K562 (cell line): ENCODE data around the gene NT5C1B. TPM values are rescaled to one million over a fixed set of nuclear protein-coding genes. Genes with fewer than 3 reads are reported as not detected.

Experiments
- NFE2 ChIP-seq: IDR thresholded peaks from 2 replicates; pipeline ENCODE4 v1.6.1; 2014; ENCODE audit warnings: antibody characterized with exemption, low read depth
- NR3C1 ChIP-seq: sonication (generic); formaldehyde crosslinking; IDR thresholded peaks from 2 replicates; pipeline ENCODE4 v1.8.1; 2022; ENCODE audit warnings: missing genetic modification reagents
- PTRF ChIP-seq: fragments of 450-650 bp; IDR thresholded peaks from 2 replicates; pipeline ENCODE4 v1.6.1; 2016; ENCODE audit warnings: mild to moderate bottlenecking, missing genetic modification characterization, missing compliant biosample characterization
- SIX5 ChIP-seq, 2 experiments: IDR thresholded peaks; 2 replicates each; pipeline ENCODE4 v1.6.1; 2011; ENCODE audit warnings: low read length in 2 of 2, borderline replicate concordance in 1 of 2, low read depth in 1 of 2, mild to moderate bottlenecking in 1 of 2, moderate library complexity in 1 of 2; ENCODE audit not compliant: insufficient read depth in 1 of 2
- ZNF79 ChIP-seq: fragments of 250-450 bp; sonication (Bioruptor Pico); IDR thresholded peaks from 2 replicates; pipeline ENCODE4 v1.4.0; 2020; ENCODE audit warnings: low read depth, mild to moderate bottlenecking, moderate library complexity
- polyA plus RNA-seq, 8 experiments: library from polyadenylated mRNA; depleted of rRNA in 4 of 8; stranded (reverse) in 5 of 8; unstranded in 3 of 8; fragments of >200 nt; fragmentation: Nextera tagmentation in 2 of 8; fragmentation: Illumina TruSeq in 1 of 8; extraction: Ambion mirVana in 2 of 8; extraction: Trizol in 1 of 8; gene quantifications; 2 replicates each; pipeline versions ENCODE4 v1.2.1 to v1.2.3, GENCODE V29; 2011 to 2014; ENCODE audit warnings: inconsistent platforms in 1 of 8, missing spikeins in 1 of 8
- total RNA-seq, 7 experiments: library from RNA; depleted of rRNA in 6 of 7; stranded (reverse); fragments of >200 nt in 6 of 7; fragmentation: Illumina TruSeq in 2 of 7; extraction: Trizol in 2 of 7; gene quantifications; 2 replicates each; pipeline versions ENCODE4 v1.2.1 to v1.2.3, GENCODE V29; 2011 to 2021; ENCODE audit warnings: low replicate concordance in 1 of 7
- TF ChIP-seq, protein P1 (sequence below), 2 experiments: fragments of 450-650 bp in 1 of 2; sonication (generic) in 1 of 2; formaldehyde crosslinking in 1 of 2; IDR thresholded peaks; 2 replicates each; pipeline versions ENCODE4 v1.7.1 to v1.9.0; 2016 to 2022; ENCODE audit warnings: inconsistent platforms in 1 of 2, mild to moderate bottlenecking in 1 of 2, missing genetic modification reagents in 1 of 2
- TF ChIP-seq, protein P2 (sequence below): fragments of 250-450 bp; sonication (Bioruptor Pico); IDR thresholded peaks from 2 replicates; pipeline ENCODE4 v1.4.0; 2020; ENCODE audit warnings: mild to moderate bottlenecking, moderate library complexity
- TF ChIP-seq, protein P3 (sequence below): fragments of 450-650 bp; formaldehyde crosslinking; IDR thresholded peaks from 2 replicates; pipeline ENCODE4 v1.4.0; 2020; ENCODE audit warnings: mild to moderate bottlenecking, mixed read lengths
- TF ChIP-seq, protein P4 (sequence below): fragments of 150-350 bp; IDR thresholded peaks from 2 replicates; pipeline ENCODE4 v1.6.1; 2014; ENCODE audit warnings: low read depth, mild to moderate bottlenecking, low read length, borderline replicate concordance

Gene NT5C1B
- total and polyA plus RNA-seq, 9 of the 15 experiments (the other 6 are each of a cell fraction or from before 2014, with no cell fraction given) = 0.07 TPM; not detected in 8

DNA sequence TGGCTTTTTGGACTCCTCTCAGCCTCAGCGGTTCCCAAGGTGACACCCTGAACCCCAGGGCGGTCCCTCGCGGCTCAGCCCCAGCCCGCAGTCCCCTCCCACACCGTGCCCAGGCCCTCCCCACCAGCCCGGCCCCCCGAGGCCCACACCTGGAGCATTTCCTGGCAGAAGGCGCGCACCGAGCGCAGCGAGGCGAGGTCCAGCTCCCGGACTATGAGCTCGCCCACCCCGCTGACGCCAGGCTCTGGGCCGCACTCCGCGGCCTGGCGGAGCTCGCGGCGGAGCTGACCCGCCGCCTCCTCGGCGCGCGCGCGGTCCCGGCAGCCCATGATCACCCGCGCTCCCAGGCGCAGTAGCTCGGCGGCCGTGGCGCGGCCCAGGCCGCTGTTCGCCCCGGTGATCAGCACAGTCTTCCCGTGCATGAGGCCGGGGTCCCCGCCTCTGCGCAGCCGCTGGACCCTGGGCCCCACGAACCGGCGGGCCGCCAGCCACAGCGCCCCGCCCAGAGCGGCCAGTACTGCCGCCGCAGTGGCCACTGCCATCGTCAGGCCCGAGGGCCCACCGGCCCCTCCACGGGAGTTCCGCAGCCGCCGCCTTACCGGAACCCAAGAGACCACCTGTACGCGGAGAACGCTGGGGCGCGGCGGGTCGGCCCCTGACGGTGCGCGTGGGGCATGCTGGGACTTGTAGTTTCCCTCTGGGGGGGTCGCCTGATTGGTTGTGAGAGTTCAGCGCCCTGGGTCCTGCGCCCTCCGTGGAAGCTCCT, 29.2 kb downstream of the NT5C1B start, which contains the start of gene RDH14 (continued):
- TF ChIP-seq, protein P1, sequence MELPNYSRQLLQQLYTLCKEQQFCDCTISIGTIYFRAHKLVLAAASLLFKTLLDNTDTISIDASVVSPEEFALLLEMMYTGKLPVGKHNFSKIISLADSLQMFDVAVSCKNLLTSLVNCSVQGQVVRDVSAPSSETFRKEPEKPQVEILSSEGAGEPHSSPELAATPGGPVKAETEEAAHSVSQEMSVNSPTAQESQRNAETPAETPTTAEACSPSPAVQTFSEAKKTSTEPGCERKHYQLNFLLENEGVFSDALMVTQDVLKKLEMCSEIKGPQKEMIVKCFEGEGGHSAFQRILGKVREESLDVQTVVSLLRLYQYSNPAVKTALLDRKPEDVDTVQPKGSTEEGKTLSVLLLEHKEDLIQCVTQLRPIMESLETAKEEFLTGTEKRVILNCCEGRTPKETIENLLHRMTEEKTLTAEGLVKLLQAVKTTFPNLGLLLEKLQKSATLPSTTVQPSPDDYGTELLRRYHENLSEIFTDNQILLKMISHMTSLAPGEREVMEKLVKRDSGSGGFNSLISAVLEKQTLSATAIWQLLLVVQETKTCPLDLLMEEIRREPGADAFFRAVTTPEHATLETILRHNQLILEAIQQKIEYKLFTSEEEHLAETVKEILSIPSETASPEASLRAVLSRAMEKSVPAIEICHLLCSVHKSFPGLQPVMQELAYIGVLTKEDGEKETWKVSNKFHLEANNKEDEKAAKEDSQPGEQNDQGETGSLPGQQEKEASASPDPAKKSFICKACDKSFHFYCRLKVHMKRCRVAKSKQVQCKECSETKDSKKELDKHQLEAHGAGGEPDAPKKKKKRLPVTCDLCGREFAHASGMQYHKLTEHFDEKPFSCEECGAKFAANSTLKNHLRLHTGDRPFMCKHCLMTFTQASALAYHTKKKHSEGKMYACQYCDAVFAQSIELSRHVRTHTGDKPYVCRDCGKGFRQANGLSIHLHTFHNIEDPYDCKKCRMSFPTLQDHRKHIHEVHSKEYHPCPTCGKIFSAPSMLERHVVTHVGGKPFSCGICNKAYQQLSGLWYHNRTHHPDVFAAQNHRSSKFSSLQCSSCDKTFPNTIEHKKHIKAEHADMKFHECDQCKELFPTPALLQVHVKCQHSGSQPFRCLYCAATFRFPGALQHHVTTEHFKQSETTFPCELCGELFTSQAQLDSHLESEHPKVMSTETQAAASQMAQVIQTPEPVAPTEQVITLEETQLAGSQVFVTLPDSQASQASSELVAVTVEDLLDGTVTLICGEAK (IDR thresholded peaks at IDR 0.05) = 0 out of 2 replicates have a peak, but pooled peaks have one; percentile 23
- TF ChIP-seq, protein P1 (CRISPR knock-in tag; IDR thresholded peaks at IDR 0.05) = no peak
- TF ChIP-seq SIX5 (IDR thresholded peaks at IDR 0.05; ENCODE audit: borderline replicate concordance in 1 of 2, insufficient read depth in 1 of 2, low read depth in 1 of 2, low read length in 2 of 2) (peak; percentile 70 to 80), ZNF79 (CRISPR knock-in tag) (no peak), NFE2 (no peak), NR3C1 (CRISPR knock-in tag) (peak; percentile 63; the same call in 1 of the 2 replicates), PTRF (no peak)
- TF ChIP-seq, protein P2, sequence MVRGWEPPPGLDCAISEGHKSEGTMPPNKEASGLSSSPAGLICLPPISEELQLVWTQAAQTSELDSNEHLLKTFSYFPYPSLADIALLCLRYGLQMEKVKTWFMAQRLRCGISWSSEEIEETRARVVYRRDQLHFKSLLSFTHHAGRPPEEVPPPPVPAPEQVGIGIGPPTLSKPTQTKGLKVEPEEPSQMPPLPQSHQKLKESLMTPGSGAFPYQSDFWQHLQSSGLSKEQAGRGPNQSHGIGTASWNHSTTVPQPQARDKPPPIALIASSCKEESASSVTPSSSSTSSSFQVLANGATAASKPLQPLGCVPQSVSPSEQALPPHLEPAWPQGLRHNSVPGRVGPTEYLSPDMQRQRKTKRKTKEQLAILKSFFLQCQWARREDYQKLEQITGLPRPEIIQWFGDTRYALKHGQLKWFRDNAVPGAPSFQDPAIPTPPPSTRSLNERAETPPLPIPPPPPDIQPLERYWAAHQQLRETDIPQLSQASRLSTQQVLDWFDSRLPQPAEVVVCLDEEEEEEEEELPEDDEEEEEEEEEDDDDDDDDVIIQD (CRISPR knock-in tag) = no peak
- TF ChIP-seq, protein P3, sequence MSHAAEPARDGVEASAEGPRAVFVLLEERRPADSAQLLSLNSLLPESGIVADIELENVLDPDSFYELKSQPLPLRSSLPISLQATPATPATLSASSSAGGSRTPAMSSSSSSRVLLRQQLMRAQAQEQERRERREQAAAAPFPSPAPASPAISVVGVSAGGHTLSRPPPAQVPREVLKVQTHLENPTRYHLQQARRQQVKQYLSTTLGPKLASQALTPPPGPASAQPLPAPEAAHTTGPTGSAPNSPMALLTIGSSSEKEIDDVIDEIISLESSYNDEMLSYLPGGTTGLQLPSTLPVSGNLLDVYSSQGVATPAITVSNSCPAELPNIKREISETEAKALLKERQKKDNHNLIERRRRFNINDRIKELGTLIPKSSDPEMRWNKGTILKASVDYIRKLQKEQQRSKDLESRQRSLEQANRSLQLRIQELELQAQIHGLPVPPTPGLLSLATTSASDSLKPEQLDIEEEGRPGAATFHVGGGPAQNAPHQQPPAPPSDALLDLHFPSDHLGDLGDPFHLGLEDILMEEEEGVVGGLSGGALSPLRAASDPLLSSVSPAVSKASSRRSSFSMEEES (CRISPR knock-in tag) = no peak
- TF ChIP-seq, protein P4, sequence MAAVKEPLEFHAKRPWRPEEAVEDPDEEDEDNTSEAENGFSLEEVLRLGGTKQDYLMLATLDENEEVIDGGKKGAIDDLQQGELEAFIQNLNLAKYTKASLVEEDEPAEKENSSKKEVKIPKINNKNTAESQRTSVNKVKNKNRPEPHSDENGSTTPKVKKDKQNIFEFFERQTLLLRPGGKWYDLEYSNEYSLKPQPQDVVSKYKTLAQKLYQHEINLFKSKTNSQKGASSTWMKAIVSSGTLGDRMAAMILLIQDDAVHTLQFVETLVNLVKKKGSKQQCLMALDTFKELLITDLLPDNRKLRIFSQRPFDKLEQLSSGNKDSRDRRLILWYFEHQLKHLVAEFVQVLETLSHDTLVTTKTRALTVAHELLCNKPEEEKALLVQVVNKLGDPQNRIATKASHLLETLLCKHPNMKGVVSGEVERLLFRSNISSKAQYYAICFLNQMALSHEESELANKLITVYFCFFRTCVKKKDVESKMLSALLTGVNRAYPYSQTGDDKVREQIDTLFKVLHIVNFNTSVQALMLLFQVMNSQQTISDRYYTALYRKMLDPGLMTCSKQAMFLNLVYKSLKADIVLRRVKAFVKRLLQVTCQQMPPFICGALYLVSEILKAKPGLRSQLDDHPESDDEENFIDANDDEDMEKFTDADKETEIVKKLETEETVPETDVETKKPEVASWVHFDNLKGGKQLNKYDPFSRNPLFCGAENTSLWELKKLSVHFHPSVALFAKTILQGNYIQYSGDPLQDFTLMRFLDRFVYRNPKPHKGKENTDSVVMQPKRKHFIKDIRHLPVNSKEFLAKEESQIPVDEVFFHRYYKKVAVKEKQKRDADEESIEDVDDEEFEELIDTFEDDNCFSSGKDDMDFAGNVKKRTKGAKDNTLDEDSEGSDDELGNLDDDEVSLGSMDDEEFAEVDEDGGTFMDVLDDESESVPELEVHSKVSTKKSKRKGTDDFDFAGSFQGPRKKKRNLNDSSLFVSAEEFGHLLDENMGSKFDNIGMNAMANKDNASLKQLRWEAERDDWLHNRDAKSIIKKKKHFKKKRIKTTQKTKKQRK = no peak
